Stimulated activated CD4-positive, alpha-beta T cell treated with anti-CD3 and anti-CD28 coated beads, Interleukin-12 subunit alpha, Interleukin-12 subunit beta, amount 100 ng/mL, for 4 hours (primary cell): Measurements from ENCODE around the gene GNB3.

Source experiments
- DNase-seq: peaks from one replicate; pipeline ENCODE4 v3.0.0-alpha.2; 2020

Gene GNB3

DNA sequence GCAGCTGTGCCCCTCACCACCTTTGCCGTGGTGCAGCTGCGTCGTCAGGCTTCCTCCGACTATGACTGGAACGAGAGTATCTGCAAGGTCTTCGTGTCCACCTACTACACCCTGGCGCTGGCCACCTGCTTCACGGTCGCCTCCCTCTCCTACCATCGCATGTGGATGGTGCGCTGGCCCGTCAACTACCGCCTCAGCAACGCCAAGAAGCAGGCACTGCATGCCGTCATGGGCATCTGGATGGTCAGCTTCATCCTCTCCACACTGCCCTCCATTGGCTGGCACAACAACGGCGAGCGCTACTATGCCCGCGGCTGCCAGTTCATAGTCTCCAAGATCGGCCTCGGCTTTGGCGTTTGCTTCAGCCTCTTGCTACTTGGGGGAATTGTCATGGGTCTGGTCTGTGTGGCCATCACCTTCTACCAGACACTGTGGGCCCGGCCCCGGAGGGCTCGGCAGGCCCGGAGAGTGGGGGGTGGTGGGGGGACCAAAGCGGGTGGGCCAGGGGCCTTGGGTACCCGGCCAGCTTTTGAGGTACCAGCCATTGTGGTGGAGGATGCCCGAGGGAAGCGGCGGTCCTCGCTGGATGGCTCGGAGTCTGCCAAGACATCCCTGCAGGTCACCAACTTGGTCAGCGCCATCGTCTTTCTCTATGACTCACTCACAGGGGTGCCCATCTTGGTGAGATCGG, 16.5 kb upstream of the GNB3 start:
- DNase-seq: no peak

DNA sequence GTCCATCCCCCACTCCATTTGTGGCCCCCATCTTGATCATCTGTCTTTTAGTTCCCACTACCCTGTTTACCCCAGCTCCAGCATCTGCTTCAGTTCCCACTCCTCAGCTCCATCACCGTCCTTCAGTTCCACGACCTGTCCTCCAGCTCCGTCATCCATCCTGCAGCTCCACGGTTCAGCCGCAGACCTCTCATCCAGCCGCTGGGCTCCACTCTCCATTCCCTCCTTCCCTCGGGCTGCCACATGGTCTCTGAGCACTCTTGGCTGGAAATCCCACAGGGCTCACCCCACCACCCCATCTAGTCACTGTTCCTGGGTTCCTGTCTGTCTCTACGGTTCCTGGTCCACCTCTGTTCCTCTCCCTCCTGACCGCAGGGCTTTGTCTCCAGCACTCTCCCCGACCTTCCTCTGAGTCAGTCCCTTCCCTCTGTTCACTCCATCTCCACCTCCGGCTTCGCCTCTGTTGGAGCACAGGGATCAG, 15.8 kb upstream of the GNB3 start:
- no peak for DNase-seq

DNA sequence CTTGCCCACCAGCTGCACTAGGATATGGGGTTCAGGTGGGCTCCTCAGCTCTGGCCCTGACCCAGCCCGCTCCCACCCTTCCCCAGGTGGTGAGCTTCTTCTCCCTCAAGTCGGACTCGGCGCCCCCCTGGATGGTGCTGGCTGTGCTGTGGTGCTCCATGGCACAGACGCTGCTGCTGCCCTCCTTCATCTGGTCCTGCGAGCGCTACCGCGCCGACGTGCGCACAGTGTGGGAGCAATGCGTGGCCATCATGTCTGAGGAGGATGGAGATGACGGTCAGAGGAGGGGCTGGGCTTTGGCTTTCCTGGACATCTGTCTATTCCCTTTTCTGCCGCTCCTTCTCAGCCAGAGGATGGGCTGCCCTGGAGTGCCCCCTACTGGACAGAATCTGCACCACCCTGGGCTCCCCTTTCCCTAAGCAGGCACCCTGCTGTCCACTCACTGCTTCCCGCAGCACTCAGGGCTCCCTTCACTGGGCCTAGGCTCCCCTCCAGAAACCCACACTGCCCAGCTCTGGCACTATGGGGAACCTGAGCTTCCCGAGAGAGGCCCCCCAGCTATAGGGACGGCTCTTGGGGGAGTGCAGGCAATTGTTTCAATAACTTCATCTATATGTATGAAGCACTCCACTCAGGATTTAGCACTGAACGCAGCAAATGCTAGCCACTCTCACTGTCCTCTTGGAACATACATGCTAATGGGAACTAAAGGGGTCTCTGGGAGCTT, 15.2 kb upstream of the GNB3 start:
- peak; percentile 82 for DNase-seq

DNA sequence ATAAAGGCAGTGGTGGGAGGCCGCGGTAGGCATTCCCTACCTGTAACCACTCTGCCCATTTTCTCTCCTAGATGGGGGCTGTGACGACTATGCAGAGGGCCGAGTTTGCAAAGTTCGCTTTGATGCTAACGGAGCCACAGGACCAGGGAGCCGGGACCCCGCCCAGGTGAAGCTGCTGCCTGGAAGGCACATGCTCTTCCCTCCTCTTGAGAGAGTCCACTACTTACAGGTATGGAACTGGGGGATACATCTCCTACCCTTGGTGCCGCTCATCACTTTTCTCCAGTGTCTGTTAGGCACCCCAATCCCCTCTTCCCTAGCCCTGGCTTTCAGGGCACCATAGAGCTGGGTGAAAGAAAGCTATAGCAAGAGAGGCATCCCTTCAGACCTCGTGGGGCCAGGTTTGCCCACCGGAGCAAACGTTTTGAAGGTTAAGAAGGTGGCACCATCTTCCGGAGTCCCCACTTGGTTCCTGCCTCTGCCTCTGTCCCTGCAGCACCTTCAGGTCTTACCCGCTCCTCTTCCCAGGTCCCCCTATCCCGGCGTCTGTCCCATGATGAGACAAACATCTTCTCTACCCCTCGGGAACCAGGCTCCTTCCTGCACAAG, 14.5 kb upstream of the GNB3 start:
- no peak for DNase-seq

DNA sequence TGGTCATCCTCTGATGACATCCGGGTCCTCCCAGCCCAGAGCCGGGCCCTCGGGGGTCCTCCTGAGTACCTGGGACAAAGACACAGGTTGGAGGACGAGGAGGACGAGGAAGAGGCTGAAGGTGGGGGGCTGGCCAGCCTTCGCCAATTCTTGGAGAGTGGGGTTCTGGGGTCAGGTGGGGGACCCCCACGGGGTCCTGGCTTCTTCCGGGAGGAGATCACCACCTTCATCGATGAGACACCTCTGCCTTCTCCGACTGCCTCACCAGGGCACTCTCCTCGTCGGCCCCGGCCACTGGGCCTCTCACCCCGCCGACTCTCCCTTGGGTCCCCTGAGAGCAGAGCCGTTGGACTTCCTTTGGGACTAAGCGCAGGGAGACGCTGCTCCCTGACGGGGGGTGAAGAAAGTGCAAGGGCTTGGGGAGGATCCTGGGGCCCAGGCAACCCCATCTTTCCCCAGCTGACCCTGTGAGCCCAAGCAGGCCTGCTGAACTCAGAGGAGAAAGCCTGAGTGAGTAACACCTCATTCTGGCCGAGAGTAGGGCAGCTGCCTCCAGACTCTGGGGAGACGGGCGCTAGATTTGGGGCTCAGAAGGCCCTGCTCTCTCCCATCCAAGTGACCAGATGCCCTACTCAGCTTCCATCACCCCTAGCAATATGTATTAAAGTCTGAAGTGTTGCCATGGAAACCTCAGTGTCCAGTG, 13.8 kb upstream of the GNB3 start:
- DNase-seq: no peak

DNA sequence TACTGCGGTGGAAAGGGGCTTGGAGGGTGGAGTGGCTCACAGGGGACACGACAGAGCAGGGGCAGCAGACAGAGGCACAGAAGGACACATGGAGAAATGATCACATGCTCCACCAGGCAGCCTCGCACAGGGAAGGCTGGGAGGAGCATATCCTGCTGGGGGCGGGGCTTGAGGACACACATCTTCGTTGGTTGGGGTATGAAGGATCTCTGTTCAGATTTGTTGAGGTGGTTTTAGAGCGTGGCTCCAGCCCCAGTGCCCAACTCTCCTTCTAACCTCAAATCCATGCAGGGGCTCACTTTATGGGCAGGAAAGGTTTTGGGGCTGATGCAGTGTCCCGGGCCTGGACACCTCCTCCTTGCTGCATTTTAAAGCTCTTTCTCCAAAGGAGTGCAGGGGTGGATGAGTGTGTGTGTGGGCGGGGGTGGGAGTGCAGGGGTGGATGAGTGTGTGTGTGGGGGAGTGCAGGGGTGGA, 13.3 kb upstream of the GNB3 start:
- DNase-seq: peak; percentile 53

DNA sequence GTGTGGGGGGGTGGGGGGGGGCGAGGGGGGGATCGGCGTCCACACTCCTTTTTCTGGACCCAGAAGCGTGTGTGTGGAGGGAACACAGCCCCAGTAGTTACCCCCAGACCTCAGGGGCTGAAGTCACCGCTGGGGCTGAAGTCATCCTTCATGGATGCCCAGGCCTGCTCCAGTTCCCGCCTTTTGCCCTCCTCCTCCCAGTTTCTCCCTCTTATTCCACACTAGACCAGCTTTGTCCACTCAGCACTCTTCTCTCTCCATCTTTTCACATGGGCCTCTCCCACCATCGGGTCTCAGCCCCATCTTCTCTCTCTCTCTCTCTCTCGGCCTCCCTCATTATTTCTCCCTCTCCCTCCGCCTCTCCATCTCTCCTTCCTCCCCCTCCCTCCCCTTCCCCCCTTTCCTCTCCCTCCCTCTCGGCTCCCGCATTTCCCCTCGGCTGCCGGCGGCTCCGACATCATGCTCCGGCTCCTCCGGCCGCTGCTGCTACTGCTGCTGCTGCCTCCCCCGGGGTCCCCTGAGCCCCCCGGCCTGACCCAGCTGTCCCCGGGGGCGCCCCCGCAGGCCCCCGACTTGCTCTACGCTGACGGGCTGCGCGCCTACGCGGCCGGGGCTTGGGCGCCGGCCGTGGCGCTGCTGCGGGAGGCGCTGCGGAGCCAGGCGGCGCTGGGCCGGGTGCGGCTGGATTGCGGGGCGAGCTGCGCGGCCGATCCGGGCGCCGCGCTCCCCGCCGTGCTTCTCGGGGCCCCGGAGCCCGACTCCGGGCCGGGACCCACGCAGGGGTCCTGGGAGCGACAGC, 12.5 kb upstream of the GNB3 start, which contains the start of gene P3H3:
Gene P3H3, plus strand, starts transcription at position 426 of the 799 bp plus-strand sequence. Its CDS starts 34 bp downstream, at position 460.
- DNase-seq: no peak

DNA sequence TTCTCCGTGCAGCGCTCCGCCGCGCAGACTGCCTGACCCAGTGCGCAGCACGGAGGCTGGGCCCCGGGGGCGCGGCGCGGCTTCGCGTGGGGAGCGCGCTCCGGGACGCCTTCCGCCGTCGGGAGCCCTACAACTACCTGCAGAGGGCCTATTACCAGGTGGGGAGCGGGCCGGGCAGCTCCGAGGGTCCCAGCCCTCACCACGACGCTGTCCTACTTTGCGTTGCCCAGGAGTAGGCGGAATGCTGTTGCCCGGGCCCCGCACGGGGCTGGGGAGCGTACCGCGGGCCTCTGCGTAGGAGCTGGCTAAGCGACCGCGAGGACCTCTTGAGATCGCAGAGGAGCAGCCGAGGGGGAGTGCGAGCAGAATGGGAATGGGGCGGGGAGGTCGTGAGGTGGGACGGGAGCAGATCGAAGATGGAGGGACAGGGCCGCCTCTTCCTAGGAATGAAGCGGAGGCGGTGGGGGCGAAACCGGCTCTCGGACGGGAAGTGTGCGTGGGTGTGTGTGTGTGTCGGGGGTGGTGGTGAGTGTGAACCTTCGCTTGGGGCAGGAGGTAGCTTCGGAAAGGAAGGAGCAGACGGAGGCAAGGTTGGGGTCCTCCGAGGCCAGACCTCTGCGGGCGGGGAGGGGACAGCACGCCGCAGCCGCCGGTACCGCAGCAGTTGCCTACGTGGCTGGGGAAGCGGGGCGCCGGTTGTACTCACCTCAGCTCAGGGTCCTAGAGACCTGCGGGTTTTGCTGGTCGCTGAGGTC, 11.8 kb upstream of the GNB3 start:
- DNase-seq: peak; percentile 44

DNA sequence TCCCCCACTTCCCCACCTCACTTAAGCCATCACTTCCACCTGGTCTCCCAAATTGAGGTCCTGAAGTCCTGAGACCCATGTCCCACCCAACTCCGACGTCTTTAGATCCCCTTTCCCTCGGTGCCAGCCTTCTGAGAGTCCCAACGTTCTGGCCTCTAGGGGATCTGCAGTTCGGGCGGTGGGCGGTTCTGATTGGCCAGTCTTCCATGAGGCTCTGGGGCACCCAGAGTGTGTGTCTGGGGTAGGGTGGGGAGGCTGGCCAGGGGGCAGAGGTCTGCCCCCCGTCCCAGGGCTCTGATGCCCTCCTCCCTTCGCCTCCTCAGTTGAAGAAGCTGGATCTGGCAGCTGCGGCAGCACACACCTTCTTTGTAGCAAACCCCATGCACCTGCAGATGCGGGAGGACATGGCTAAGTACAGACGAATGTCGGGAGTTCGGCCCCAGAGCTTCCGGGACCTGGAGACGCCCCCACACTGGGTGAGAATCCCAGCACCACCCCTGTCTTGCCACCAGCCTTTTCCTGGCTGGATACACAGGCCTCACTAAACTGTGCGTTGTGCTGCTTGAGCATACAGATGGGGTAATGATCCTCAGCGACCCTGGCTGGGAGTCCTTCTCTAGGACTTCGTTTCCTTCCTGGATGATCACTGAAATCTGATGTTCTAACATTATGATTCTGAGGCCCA, 11.0 kb upstream of the GNB3 start:
- no peak for DNase-seq

DNA sequence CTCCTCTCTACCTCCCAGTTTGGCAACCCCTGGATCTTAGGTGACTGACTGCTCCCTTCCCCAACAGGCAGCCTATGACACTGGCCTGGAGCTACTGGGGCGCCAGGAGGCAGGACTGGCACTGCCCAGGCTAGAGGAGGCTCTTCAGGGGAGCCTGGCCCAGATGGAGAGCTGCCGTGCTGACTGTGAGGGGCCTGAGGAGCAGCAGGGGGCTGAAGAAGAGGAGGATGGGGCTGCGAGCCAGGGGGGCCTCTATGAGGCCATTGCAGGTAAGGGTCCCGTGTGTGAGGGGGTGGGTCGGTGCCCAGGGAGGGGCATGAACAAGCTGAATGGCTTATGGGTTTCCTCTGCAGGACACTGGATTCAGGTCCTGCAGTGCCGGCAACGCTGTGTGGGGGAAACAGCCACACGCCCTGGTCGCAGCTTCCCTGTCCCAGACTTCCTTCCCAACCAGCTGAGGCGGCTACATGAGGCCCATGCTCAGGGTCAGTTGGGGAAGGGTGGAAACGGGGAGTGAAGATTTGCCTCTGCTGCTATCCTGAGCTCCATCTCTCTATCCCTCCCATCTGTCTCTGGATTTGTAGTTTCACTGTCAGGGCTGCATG, 10.3 kb upstream of the GNB3 start:
- DNase-seq: no peak

DNA sequence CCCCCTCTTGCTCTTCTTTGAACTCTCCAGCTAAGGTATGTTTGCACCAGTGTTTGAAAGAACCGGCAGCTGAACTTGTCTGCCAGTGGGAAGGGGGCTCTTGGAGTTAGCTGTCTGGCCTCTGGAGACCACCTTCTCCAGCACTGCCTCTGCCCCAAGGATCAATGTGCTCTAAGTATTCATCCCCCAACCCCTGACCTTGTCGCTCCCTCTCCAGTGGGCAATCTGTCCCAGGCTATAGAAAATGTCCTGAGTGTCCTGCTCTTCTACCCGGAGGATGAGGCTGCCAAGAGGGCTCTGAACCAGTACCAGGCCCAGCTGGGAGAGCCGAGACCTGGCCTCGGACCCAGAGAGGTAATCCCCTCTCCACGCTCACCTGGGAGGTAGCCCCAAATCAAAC, 9.7 kb upstream of the GNB3 start:
- DNase-seq: no peak

DNA sequence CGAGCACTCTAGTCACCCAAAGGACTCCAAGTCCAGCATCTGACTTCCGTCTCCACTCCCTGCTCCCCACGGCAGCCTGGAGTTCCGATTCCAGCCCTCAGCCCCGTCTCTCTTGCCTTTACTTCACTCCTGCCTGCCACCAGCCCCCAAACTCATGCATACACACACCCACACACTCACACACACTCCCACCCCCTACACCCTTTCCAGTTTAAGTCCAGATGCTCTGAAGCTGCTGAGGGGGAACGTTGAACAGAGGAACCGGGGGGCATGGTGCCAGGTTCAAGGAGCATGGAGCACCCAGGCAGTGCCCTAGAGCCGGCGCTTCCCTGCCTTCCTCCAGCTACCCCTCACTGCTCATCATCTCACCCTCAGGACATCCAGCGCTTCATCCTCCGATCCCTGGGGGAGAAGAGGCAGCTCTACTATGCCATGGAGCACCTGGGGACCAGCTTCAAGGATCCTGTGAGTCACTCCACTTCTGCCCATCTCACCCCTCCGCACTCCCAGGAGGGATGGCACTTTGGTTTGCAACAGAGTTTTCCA, 9.2 kb upstream of the GNB3 start:
- no peak for DNase-seq

DNA sequence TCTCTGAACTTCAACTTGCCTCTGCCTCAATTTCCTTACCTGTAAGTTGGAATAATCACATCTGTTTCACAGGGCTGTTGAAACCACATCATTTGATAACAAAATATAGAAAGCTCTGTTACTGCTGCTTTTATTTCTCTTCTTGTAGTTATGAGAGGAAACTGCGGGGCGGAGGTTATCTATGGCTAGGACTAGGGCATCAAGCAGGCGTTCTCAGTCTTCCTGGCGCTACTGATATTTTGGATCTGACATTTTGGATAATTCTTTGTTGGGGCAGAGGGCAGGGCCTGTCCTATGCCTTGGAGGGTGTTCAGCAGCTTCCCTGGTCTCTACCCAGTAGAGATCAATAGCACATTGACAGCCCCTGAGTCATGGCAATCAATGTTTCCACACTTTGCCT, 8.6 kb upstream of the GNB3 start:
- no peak for DNase-seq

DNA sequence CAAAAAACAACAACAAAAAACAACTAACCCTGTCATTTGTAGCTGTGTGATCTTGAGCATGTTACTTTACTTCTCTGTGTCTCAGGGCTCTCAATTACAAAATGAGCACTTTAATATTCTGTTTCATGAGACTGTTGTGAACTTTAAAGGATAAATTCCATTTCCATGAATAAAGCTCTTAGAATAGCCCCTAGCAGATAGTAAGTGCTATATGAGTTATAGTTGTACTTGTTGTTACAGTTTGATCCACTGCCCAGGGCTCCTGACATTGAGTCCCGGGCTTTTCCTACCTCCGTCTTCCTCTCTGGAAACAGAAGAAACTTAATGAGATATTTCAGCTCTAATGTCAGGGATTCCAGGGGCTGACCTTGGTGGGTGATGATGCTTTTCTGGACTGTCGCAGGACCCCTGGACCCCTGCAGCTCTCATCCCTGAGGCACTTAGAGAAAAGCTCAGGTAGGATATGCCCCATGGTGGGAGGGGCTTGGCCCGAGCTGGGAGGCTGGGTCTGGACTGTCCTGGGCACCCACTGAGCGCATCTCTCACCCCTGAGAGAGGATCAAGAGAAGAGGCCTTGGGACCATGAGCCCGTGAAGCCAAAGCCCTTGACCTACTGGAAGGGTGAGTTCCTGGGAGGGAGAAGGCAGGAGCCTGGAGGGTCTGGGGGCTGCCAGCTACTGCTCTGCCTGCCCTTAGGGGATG, 7.4 kb upstream of the GNB3 start:
- DNase-seq: no peak

DNA sequence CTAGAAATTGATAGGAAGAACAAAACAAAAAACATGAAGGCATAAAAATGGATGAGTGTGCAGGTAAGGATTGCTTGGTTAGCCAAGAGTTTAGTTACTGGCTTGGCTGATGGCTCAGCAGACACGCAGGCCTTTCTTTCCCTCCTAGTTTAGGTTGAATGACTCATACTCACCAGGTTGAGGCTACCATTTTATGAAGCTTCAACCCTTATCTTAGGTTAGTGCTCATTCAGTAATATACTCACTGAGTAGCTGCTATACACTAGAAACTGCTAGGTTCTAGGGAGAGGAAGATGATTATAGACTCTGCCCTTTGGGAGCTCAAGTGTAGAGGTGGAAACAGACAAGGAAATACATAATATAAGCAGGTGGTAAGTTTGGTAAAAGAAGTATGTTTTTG, 6.5 kb upstream of the GNB3 start:
- no peak for DNase-seq

DNA sequence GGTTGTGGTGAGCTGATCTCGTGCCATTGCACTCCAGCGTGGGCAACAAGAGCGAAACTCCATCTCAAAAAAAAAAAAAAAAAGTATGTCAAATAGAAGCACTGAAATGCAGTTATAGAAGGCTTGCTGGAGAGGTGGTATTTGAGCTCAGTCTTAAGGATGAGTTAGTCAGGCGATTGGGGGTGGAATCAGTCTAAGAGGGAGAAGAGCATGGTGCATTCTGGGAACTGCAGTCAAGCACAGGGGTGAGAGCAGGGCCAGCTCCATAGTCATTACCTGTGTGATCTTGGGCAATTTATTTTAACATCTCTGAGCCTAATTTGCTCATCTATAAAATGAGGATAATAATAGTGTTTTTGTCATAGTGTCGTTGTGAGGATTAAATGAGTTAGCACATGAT, 5.9 kb upstream of the GNB3 start:
- no peak for DNase-seq

DNA sequence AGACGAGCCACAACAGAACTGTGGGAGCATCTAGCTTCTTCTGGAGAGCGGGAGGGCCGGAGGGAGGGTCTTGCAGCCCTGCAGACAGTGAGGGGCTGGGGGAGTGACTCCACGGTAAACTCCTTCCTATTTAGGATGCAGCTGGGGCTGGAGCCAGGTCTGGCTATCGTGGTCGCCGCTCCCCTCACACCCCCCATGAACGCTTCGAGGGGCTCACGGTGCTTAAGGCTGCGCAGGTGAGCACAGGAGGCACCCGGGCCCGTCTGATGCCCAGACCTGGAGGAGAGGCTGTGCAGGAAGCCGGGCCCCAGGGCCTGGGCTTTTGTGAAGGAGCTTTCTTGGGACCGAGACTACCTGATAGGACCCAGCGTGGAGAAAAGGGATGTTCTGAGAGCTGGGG, 3.9 kb upstream of the GNB3 start:
- DNase-seq: no peak

DNA sequence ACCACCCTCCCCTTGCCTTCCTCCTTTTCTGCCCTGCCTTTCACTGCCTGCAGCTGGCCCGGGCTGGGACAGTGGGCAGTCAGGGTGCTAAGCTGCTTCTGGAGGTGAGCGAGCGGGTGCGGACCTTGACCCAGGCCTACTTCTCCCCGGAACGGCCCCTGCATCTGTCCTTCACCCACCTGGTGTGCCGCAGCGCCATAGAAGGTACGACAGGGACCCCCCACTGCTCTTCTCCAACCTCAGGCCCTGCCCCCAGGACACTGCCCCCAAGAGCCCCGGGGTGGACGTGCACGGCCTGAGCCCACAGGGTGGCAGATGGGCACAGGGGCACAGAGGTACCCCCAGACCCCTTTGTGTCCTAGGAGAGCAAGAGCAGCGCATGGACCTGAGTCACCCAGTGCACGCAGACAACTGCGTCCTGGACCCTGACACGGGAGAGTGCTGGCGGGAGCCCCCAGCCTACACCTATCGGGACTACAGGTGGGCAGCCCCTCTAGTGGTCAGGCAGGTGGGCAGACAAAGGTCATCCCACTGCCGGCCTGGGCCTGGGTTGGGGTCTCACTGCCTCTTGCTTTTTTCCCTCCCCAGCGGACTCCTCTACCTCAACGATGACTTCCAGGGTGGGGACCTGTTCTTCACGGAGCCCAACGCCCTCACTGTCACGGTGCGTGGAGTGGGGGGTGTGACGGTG, 3.2 kb upstream of the GNB3 start:
- no peak for DNase-seq

DNA sequence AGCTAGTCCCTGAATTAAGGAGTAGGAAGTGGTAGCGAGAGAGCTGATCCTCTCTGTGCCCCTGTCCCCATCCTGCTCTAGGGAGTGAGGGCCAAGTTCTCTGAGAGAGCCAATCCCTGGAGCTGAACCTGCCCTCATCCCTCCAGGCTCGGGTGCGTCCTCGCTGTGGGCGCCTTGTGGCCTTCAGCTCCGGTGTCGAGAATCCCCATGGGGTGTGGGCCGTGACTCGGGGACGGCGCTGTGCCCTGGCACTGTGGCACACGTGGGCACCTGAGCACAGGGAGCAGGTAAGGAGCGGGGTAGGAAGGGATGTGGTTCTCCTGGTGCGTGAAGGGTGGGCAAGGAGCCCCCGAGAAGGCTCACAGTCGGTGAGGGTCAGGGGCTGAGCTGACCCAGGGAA, 1.9 kb upstream of the GNB3 start:
- no peak for DNase-seq
